Heart right ventricle (tissue), 16 donors: ENCODE measurements around the gene MYO5B. TPM values are rescaled to one million over a fixed set of nuclear protein-coding genes. Genes with fewer than 3 reads are reported as not detected.

Experiments used
- ATAC-seq, 8 donors: fragments of 200-7000 bp; cut with Tn5 transposase; one replicate each; pipeline ENCODE4 v1.9.1; 2020; ENCODE audit warnings: mild to moderate bottlenecking in 8 of 8, moderate library complexity in 8 of 8, moderate number of reproducible peaks in 1 of 8
- DNase-seq, 2 donors: peaks; one replicate each; pipeline ENCODE4 v3.0.0-alpha.2; 2020
- H3K27ac ChIP-seq, 10 donors: fragments of 200-600 bp; sonication (generic) in 2 of 10; one replicate each; pipeline versions ENCODE4 v1.5.0 to v1.8.0; 2020 to 2022; ENCODE audit warnings: mild to moderate bottlenecking in 3 of 10
- H3K27me3 ChIP-seq, 7 donors: fragments of 200-600 bp; one replicate each; pipeline ENCODE4 v1.8.0; 2021 to 2022; ENCODE audit warnings: mild to moderate bottlenecking in 2 of 7
- H3K36me3 ChIP-seq, 9 donors: fragments of 200-600 bp; sonication (generic) in 1 of 9; one replicate each; pipeline versions ENCODE4 v1.5.0 to v1.8.0; 2020 to 2022; ENCODE audit warnings: mild to moderate bottlenecking in 2 of 9
- H3K4me1 ChIP-seq, 9 donors: fragments of 200-600 bp; sonication (generic) in 1 of 9; one replicate each; pipeline versions ENCODE4 v1.5.0 to v1.8.0; 2020 to 2022; ENCODE audit warnings: mild to moderate bottlenecking in 4 of 9
- H3K4me3 ChIP-seq, 10 donors: fragments of 200-600 bp; sonication (generic) in 2 of 10; one replicate each; pipeline versions ENCODE4 v1.5.0 to v1.8.0; 2020 to 2022; ENCODE audit warnings: mild to moderate bottlenecking in 7 of 10, moderate library complexity in 2 of 10
- H3K9me3 ChIP-seq, 11 donors: fragments of 200-600 bp in 10 of 11; sonication (generic) in 2 of 11; one replicate each; pipeline versions ENCODE4 v1.5.0 to v1.8.0; 2013 to 2022; ENCODE audit warnings: mild to moderate bottlenecking in 2 of 11, control low read depth in 1 of 11, moderate library complexity in 1 of 11
- CTCF ChIP-seq, 9 donors: fragments of 200-600 bp; sonication (generic) in 2 of 9; IDR thresholded peaks; one replicate each; pipeline versions ENCODE4 v1.5.0 to v1.8.0; 2021 to 2022; ENCODE audit warnings: antibody characterized with exemption in 9 of 9, mild to moderate bottlenecking in 5 of 9, moderate library complexity in 1 of 9
- WGBS, 2 donors: extraction: QIAGEN DNeasy Blood & Tissue Kit; methylation state at CpG; one replicate each; pipeline ENCODE4 v1.1.7; 2013; ENCODE audit warnings: inconsistent platforms in 1 of 2; 5-methylcytosine and 5-hydroxymethylcytosine counted together
- intact Hi-C, 10 donors: fragments of 100-400 bp; cut with DNase I; formaldehyde crosslinking; loops; one replicate each; pipeline versions ENCODE4 v1.11.1 to v1.14.2; 2022
- polyA plus RNA-seq, 2 donors: library from polyadenylated mRNA; stranded (reverse); fragments of 200-250 nt; gene quantifications; one replicate each; pipeline ENCODE4 v1.2.3, GENCODE V29; 2013
- total RNA-seq, 10 donors: library from RNA; stranded (reverse); fragmentation: NEBNext Ultra II Directional in 3 of 10; extraction: Animal tissue kit (Norgen Biotek cat#: 25700) in 3 of 10; gene quantifications; one replicate each; pipeline versions ENCODE4 v1.2.1 to v1.2.4, GENCODE V29; 2021 to 2023
- donor health status: Arrhythmogenic right ventricular cardiomyopathy.
- donor health status: ischemic (EF 13 %, LVEDD 7.1; RV severe dilation, severe dysfunction).
- donor health status: healthy with polysubstance abuse.
- donor health status: DM: no; HTN: yes; CAD: no.
- donor health status: DM: no; HTN: no; CAD: no.
- donor health status: ischemic (EF 25% LVEDD 6.9; RV normal size, moderate dysfunction).
- donor health status: ischemic (EF 25% LVEDD 5.7; RV mildly dilated, moderate dysfunction).
- donor health status: healthy.
- donor health status: DM: yes; HTN: yes; CAD: no.
- donor health status: Ischemic cardiomyopathy.
- donor health status: ischemic (EF 35%, LVEDD 5.7; RV mildly dilated, moderate dysfunction).
- donor health status: nonischemic (EF 11% LVEDD 7.7; RV severe dilation, severe dysfunction).
- donor health status: DM: yes; HTN: yes; CAD: no.
- donor health status: PGD.
- donor health status: ischemic (EF 29% LVEDD 5.4; RV normal size, mild dysfunction).
- donor health status: nonischemic (EF 23%, LVEDD 6.1; RV moderate dilation, normal function).

MYO5B gene
- total and polyA plus RNA-seq, 12 donors: 0.20 to 3.7 (median 0.93) TPM

GRCh38 chr18:50060822-50061221, 134.1 kb downstream of the MYO5B start:
- no peaks in the 10 kb centered on the region for H3K36me3 ChIP-seq
- H3K9me3 ChIP-seq: no peaks in the 10 kb centered on the region
- no peak for DNase-seq
- TF ChIP-seq CTCF (IDR thresholded peaks at IDR 0.05): no peak
- 95 to 97% methylated on average over 2 of the region's 2 CpGs for WGBS, 2 donors
- peaks cover 0 to 16% (median 4%) of the 10 kb centered on the region in 7 donors for H3K27me3 ChIP-seq
- no peak overlapping the region for H3K27ac ChIP-seq
- ATAC-seq: no peak
- H3K4me1 ChIP-seq: peaks cover 0 to 9% (median 0%) of the 10 kb centered on the region in 9 donors
- intact Hi-C loops: no loop called here
- H3K4me3 ChIP-seq: no peak overlapping the region

- H3K9me3 ChIP-seq: no peaks in the 10 kb centered on the region
- ATAC-seq (no peak), DNase-seq (no peak)
- peaks cover 0 to 16% (median 3%) of the 10 kb centered on the region in 7 donors for H3K27me3 ChIP-seq
- no peak overlapping the region for H3K4me3 ChIP-seq
- intact Hi-C loops: no loop called here
- H3K27ac ChIP-seq: no peak overlapping the region
- no peak for TF ChIP-seq CTCF (IDR thresholded peaks at IDR 0.05)
- H3K4me1 ChIP-seq: peaks cover 0 to 9% (median 0%) of the 10 kb centered on the region in 9 donors
- H3K36me3 ChIP-seq: no peaks in the 10 kb centered on the region
- WGBS, 2 donors: 81 to 88% methylated on average over 4 of the region's 4 CpGs
Measured at GRCh38 chr18:50058731-50059130, 136.2 kb downstream of the MYO5B start.

- Histone ChIP-seq H3K36me3 (no peaks in the 10 kb centered on the region), H3K27ac (no peak overlapping the region), H3K4me3 (no peak overlapping the region), H3K4me1 (peaks cover 0 to 4% (median 0%) of the 10 kb centered on the region in 9 donors), H3K27me3 (peaks cover 0 to 16% (median 2%) of the 10 kb centered on the region in 7 donors), H3K9me3 (no peaks in the 10 kb centered on the region)
- DNase-seq (no peak), ATAC-seq (no peak)
- intact Hi-C loops: no loop called here
- TF ChIP-seq CTCF (IDR thresholded peaks at IDR 0.05): no peak
Measured at GRCh38 chr18:50057009-50057408, 137.9 kb downstream of the MYO5B start.

- no peak overlapping the region for H3K4me3 ChIP-seq
- no peak overlapping the region for H3K27ac ChIP-seq
- H3K4me1 ChIP-seq: no peaks in the 10 kb centered on the region
- TF ChIP-seq CTCF (IDR thresholded peaks at IDR 0.05): no peak
- WGBS, 2 donors: 86% methylated on average over 1 of the region's 1 CpG
- peaks cover 0 to 16% (median 2%) of the 10 kb centered on the region in 7 donors for H3K27me3 ChIP-seq
- intact Hi-C loops: no loop called here
- ATAC-seq: no peak
- DNase-seq: no peak
- H3K9me3 ChIP-seq: no peaks in the 10 kb centered on the region
- H3K36me3 ChIP-seq: no peaks in the 10 kb centered on the region
Measured at GRCh38 chr18:50056185-50056584, 138.8 kb downstream of the MYO5B start.
